ENCODE measurements around the gene WSCD2.

Gene WSCD2

DNA sequence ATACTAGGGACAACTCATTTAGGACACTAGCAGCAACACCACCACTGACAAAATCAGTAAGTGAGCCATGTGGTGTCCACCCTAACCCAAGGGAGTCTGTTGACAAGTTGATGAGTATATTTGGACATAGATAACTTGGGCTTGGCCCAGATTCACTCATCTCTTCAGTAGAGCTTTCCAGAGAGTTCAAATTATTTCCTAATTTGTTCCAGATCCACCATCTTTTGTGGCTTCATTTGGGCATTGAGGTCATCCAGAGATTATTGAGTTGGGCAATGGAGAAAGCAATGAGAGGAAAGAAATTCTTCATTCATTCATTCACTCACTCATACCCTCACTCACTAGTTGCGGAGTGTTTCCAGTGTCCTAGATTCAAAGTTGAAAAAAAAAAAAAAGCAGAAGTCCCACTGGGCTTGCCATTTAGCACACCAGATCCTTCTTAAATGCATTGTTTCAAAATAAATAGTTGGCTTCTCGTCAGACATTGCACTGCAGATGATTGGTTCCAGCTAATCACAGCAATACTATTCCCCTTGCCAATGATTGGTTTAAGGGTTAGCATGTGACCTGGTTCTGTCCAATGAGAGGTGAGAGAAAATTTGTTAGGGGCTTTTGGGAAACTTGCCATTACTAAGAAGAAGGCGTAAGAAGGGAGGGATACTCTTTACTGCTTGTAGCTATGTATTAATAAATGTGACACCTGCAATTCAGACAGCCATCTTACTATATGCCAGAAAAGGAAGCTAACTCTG lies 31.8 kb upstream of the WSCD2 start:
- Histone ChIP-seq H3K27ac (ENCODE audit: low read length) (no peak overlapping the region), H3K36me3 (ENCODE audit: control insufficient read depth in 1 of 2, insufficient read depth in 2 of 2, low read length in 2 of 2) (no peaks in the 10 kb centered on the region), H3K27me3 (ENCODE audit: low read depth, low read length) (no peaks in the 10 kb centered on the region), H3K4me3 (ENCODE audit: low read depth in 1 of 2, low read length in 2 of 2) (no peak overlapping the region), H3K9me3 (ENCODE audit: control insufficient read depth in 1 of 2, low read length in 2 of 2) (no peaks in the 10 kb centered on the region), H3K4me1 (ENCODE audit: control insufficient read depth in 1 of 2, insufficient read depth in 2 of 2, low read length in 2 of 2) (no peaks in the 10 kb centered on the region)

DNA sequence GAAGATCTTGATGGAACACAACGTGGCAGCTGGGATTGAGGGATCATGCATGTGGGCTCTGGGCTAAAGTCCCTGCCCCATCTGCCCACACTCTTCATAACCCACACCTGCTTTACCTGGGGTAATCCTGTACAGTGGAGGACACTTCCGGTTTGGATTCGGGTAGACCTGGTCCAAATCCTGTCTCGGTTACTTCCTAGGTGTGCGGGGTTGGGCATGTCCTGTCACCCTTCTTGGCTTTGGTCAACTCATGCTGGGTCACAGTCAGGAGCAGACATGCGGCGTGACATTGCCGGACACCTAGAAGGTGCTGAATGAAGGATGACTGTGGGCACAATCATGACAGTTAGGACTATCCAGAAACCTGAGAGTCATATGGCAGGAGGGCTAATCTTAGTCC lies 30.7 kb upstream of the WSCD2 start:
- Histone ChIP-seq H3K4me1 (ENCODE audit: control insufficient read depth in 1 of 2, insufficient read depth in 2 of 2, low read length in 2 of 2) (no peaks in the 10 kb centered on the region), H3K27me3 (ENCODE audit: low read depth, low read length) (no peaks in the 10 kb centered on the region), H3K9me3 (ENCODE audit: control insufficient read depth in 1 of 2, low read length in 2 of 2) (no peaks in the 10 kb centered on the region), H3K36me3 (ENCODE audit: control insufficient read depth in 1 of 2, insufficient read depth in 2 of 2, low read length in 2 of 2) (no peaks in the 10 kb centered on the region), H3K4me3 (ENCODE audit: low read depth in 1 of 2, low read length in 2 of 2) (no peak overlapping the region), H3K27ac (ENCODE audit: low read length) (no peak overlapping the region)

DNA sequence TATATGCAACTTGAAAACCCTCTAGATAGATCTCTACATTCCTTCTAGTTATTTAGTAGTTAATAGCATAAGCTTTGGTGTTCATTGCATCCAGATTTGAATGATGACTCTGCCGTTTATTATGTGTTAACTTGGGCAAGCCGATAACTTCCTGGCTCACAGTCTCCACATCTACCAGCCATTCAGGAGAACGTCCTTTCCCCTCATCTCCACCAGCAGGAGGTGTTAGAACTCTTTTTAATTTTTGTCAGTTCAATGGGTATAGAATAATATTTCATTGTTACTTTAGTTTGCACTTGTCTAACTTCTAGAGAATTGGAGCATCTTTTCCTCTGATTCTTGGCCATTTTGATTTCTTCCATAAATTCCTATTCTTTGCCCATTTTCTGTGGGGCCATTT lies 30.0 kb upstream of the WSCD2 start:
- Histone ChIP-seq H3K36me3 (ENCODE audit: control insufficient read depth in 1 of 2, insufficient read depth in 2 of 2, low read length in 2 of 2) (no peaks in the 10 kb centered on the region), H3K27ac (ENCODE audit: low read length) (no peak overlapping the region), H3K9me3 (ENCODE audit: control insufficient read depth in 1 of 2, low read length in 2 of 2) (no peaks in the 10 kb centered on the region), H3K4me3 (ENCODE audit: low read depth in 1 of 2, low read length in 2 of 2) (no peak overlapping the region), H3K4me1 (ENCODE audit: control insufficient read depth in 1 of 2, insufficient read depth in 2 of 2, low read length in 2 of 2) (no peaks in the 10 kb centered on the region), H3K27me3 (ENCODE audit: low read depth, low read length) (no peaks in the 10 kb centered on the region)

DNA sequence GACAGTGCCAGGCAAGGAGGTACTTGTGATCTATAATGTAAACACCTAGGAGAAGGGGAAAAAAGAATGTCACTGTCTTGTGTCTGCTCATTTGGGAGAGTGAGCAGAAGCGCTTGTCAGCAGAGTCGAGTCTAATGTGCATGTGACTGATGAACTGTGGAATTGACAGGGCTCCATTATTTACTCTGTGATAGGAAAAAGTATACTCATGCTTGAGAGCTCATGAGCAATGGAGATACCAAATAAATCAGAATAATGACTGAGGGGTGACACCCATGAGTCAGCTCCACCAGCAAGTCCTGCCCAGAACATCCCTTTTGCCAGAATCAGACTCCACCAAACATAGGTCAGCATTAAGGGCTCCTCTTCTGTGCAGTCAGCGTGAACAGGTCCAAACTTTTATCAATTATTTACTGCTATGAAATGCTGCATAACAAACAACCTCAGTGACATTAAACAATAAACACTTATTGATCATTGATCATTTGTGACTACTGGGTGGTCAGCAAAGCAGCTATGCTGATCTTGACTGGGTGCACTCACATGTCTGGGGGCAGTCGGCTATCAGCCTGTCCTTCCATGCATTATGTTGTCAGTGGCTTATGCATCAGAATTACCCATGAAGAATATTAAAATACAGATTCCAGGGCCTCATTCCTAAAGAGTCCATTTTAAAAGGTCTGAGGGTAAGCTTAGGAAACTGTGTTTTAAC lies 29.2 kb upstream of the WSCD2 start:
- Histone ChIP-seq H3K27me3 (ENCODE audit: low read depth, low read length) (no peaks in the 10 kb centered on the region), H3K9me3 (ENCODE audit: control insufficient read depth in 1 of 2, low read length in 2 of 2) (no peaks in the 10 kb centered on the region), H3K27ac (ENCODE audit: low read length) (no peak overlapping the region), H3K4me1 (ENCODE audit: control insufficient read depth in 1 of 2, insufficient read depth in 2 of 2, low read length in 2 of 2) (no peaks in the 10 kb centered on the region), H3K36me3 (ENCODE audit: control insufficient read depth in 1 of 2, insufficient read depth in 2 of 2, low read length in 2 of 2) (no peaks in the 10 kb centered on the region), H3K4me3 (ENCODE audit: low read depth in 1 of 2, low read length in 2 of 2) (no peak overlapping the region)

DNA sequence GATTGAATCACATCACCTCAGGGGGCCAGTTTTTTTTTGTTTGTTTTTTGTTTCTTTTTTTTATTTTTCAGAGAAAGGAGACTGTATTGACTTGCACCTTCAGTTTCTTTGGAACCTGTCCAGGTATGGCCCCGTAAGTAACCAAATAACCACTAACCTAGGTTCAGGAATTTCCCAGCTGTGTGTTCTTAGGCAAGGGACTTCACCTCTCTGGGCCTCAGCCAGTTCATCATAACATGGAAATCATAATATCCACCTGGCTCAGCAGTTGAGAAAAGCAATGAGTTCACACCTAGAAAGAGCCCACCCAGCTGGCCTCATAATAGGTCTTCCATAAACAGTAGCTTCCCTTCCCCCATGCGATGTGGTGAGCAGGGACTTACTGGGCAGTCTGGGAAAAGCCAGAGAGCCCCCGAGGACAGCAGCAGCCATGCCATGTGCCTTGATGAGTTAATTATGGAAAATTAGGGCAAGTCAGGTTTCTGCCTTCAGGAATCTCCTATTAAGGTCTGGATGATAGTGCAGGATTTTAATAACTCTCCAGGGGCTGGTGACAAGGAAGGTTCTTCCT lies 27.4 kb upstream of the WSCD2 start:
- Histone ChIP-seq H3K4me3 (ENCODE audit: low read depth in 1 of 2, low read length in 2 of 2) (no peak overlapping the region), H3K4me1 (ENCODE audit: control insufficient read depth in 1 of 2, insufficient read depth in 2 of 2, low read length in 2 of 2) (no peaks in the 10 kb centered on the region), H3K27ac (ENCODE audit: low read length) (no peak overlapping the region), H3K36me3 (ENCODE audit: control insufficient read depth in 1 of 2, insufficient read depth in 2 of 2, low read length in 2 of 2) (no peaks in the 10 kb centered on the region), H3K9me3 (ENCODE audit: control insufficient read depth in 1 of 2, low read length in 2 of 2) (no peaks in the 10 kb centered on the region), H3K27me3 (ENCODE audit: low read depth, low read length) (no peaks in the 10 kb centered on the region)

DNA sequence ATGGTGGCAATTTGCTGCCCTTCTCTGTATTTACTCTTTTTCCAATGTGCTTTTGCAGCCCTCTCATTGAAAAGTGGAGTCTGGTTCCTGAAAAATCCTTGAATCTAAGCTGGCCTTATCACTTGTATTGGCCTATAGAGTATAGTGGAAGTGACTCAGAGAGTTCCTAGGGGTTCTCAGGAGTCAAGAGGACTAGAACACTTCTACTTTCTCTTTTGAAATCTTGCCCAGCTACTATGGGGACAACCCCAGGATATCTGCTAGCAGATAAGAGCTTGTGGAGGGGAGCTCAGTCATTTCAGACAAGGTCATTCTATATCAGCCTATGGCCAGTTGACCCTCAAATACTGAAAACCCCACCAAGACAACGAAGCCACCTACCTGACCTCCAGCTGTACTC lies 26.7 kb upstream of the WSCD2 start:
- Histone ChIP-seq H3K36me3 (ENCODE audit: control insufficient read depth in 1 of 2, insufficient read depth in 2 of 2, low read length in 2 of 2) (no peaks in the 10 kb centered on the region), H3K27ac (ENCODE audit: low read length) (no peak overlapping the region), H3K4me1 (ENCODE audit: control insufficient read depth in 1 of 2, insufficient read depth in 2 of 2, low read length in 2 of 2) (no peaks in the 10 kb centered on the region), H3K27me3 (ENCODE audit: low read depth, low read length) (no peaks in the 10 kb centered on the region), H3K4me3 (ENCODE audit: low read depth in 1 of 2, low read length in 2 of 2) (no peak overlapping the region), H3K9me3 (ENCODE audit: control insufficient read depth in 1 of 2, low read length in 2 of 2) (no peaks in the 10 kb centered on the region)

DNA sequence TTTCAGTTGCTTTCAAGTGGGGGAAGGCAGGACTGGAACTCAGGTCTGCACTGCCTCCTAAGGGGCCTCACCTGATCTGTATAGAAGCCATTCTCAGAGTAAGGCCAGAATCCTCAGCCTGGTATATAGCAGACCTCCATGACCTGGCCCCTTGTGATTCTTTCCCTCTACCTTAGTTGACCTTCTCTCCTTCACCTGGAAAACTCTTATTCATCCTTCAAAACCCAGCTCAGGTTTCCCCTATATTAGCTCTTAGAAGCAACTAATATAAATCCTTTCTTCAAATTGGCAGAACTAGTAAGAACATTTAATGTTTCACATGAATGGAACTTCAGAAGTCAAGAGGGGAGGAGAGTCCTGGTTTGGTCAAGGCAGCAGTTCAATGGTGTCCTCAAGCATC lies 26.0 kb upstream of the WSCD2 start:
- Histone ChIP-seq H3K4me1 (ENCODE audit: control insufficient read depth in 1 of 2, insufficient read depth in 2 of 2, low read length in 2 of 2) (no peaks in the 10 kb centered on the region), H3K27ac (ENCODE audit: low read length) (no peak overlapping the region), H3K9me3 (ENCODE audit: control insufficient read depth in 1 of 2, low read length in 2 of 2) (no peaks in the 10 kb centered on the region), H3K27me3 (ENCODE audit: low read depth, low read length) (no peaks in the 10 kb centered on the region), H3K4me3 (ENCODE audit: low read depth in 1 of 2, low read length in 2 of 2) (no peak overlapping the region), H3K36me3 (ENCODE audit: control insufficient read depth in 1 of 2, insufficient read depth in 2 of 2, low read length in 2 of 2) (no peaks in the 10 kb centered on the region)

DNA sequence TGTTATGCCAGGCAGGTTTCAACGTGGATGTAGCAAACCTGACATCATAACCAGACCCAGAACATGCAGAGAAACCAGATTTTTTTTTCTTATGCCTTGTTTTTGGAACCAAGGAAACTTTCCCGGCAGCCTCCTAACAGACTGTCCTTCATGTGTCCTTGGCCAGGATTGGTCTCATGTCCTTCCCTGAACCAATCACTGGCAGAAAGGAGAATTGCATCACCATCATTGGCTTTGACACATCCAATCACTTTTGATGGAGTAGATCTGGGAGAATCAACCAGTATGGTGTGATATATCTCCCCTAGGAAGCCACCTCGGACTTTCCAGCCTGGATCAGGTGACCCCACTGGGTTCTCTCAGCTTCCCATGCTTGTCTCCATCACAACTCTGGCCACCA lies 25.6 kb upstream of the WSCD2 start:
- H3K27ac ChIP-seq (ENCODE audit: low read length) = no peak overlapping the region
- H3K4me1 ChIP-seq (ENCODE audit: control insufficient read depth in 1 of 2, insufficient read depth in 2 of 2, low read length in 2 of 2) = no peaks in the 10 kb centered on the region
- no peaks in the 10 kb centered on the region for H3K36me3 ChIP-seq (ENCODE audit: control insufficient read depth in 1 of 2, insufficient read depth in 2 of 2, low read length in 2 of 2)
- no peaks in the 10 kb centered on the region for H3K27me3 ChIP-seq (ENCODE audit: low read depth, low read length)
- H3K9me3 ChIP-seq (ENCODE audit: control insufficient read depth in 1 of 2, low read length in 2 of 2) = no peaks in the 10 kb centered on the region
- H3K4me3 ChIP-seq (ENCODE audit: low read depth in 1 of 2, low read length in 2 of 2) = no peak overlapping the region

DNA sequence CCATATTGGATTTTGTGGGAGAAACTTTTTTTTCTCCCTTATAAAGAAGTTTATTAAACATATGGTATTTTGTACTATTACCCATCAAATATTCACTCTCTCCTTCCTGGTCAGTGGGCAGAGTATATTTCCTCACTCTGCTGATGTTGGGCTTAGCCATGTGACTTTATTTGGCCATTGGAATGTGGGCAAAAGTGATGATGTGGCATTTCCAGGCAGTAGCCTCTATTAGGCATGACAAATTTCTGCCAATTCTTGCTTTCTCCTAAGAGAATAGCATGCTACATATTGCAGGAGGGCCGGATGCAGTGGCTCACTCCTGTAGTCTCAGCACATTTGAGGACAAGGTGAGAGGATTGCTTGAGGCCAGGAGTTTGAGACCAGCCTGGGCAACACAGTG lies 24.4 kb upstream of the WSCD2 start:
- Histone ChIP-seq H3K36me3 (ENCODE audit: control insufficient read depth in 1 of 2, insufficient read depth in 2 of 2, low read length in 2 of 2) (no peaks in the 10 kb centered on the region), H3K27me3 (ENCODE audit: low read depth, low read length) (no peaks in the 10 kb centered on the region), H3K4me1 (ENCODE audit: control insufficient read depth in 1 of 2, insufficient read depth in 2 of 2, low read length in 2 of 2) (no peaks in the 10 kb centered on the region), H3K27ac (ENCODE audit: low read length) (no peak overlapping the region), H3K9me3 (ENCODE audit: control insufficient read depth in 1 of 2, low read length in 2 of 2) (no peaks in the 10 kb centered on the region), H3K4me3 (ENCODE audit: low read depth in 1 of 2, low read length in 2 of 2) (no peak overlapping the region)

DNA sequence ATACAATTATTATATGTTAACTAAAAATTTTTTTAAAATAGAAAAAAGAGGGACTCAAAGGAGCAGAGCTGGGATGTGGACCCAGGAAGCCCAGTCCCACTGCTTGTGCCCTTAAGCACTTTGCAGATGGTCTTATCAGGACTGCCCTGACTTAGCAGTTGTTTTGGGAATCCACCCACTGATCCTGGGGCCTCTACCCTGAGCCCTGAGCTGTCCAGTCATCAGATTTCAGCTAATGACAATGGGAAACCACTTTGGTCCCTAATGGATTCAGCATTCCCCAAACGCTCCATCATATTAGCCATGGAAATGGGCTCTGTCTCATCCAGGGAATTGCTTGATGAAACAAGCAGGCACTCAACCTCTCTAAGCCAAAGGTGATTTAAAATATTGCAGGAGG lies 22.5 kb upstream of the WSCD2 start:
- H3K27me3 ChIP-seq (ENCODE audit: low read depth, low read length) = no peaks in the 10 kb centered on the region
- no peak overlapping the region for H3K27ac ChIP-seq (ENCODE audit: low read length)
- H3K4me3 ChIP-seq (ENCODE audit: low read depth in 1 of 2, low read length in 2 of 2) = no peak overlapping the region
- no peaks in the 10 kb centered on the region for H3K9me3 ChIP-seq (ENCODE audit: control insufficient read depth in 1 of 2, low read length in 2 of 2)
- no peaks in the 10 kb centered on the region for H3K4me1 ChIP-seq (ENCODE audit: control insufficient read depth in 1 of 2, insufficient read depth in 2 of 2, low read length in 2 of 2)
- H3K36me3 ChIP-seq (ENCODE audit: control insufficient read depth in 1 of 2, insufficient read depth in 2 of 2, low read length in 2 of 2) = no peaks in the 10 kb centered on the region

DNA sequence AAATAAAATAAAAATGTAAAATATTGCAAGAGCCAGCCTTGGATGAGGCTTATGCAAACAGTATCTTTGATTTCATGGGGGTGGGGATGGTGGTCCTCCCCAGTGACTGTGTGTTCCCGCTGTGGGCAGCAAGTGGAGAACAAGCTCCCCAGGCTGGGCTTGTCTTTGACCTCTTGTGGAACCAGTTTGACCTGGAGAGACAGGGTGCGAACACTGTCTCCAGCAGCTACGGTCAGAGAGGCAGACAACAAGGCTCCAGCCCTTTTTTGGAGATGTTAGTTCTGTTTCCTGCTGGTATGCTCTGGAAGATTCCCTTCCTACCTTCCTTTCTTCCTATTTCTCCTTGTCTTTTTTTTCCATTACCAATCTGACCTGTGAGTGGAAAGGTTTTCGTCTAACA lies 21.8 kb upstream of the WSCD2 start:
- Histone ChIP-seq H3K36me3 (ENCODE audit: control insufficient read depth in 1 of 2, insufficient read depth in 2 of 2, low read length in 2 of 2) (no peaks in the 10 kb centered on the region), H3K27ac (ENCODE audit: low read length) (no peak overlapping the region), H3K27me3 (ENCODE audit: low read depth, low read length) (no peaks in the 10 kb centered on the region), H3K9me3 (ENCODE audit: control insufficient read depth in 1 of 2, low read length in 2 of 2) (no peaks in the 10 kb centered on the region), H3K4me1 (ENCODE audit: control insufficient read depth in 1 of 2, insufficient read depth in 2 of 2, low read length in 2 of 2) (no peaks in the 10 kb centered on the region), H3K4me3 (ENCODE audit: low read depth in 1 of 2, low read length in 2 of 2) (no peak overlapping the region)

Measured in muscle layer of duodenum (tissue), 2 donors.